ENCODE measurements around the gene CCDC9B. TPM values are rescaled to one million over a fixed set of nuclear protein-coding genes. Genes with fewer than 3 reads are reported as not detected.

CCDC9B gene
- polyA plus RNA-seq, 1 of the 3 experiments (the other 2 are of a cell fraction) = 13.7 TPM

DNA sequence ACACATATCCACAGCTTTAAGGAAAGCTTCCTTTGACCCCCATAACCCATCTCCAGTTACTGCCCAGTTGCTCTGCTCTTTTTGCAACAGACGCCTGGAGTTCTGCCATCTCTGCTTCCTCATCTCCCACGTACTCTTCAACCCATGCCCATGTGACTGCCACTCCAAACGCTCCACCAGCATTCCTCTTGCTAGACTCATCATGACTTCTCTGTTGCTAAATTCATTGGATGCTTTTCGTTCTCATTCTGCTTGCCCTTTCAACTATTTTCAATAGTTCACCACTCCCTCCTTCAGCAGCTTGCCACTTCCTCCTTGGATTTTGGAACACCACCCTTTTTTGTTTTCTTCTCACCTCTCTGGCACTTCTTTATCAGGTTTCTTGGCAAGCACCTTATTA, 39.1 kb upstream of the CCDC9B start (continued):
- TF ChIP-seq JUND (IDR thresholded peaks at IDR 0.05) = peak; percentile 51
- TF ChIP-seq RXRA (IDR thresholded peaks at IDR 0.05; ENCODE audit: borderline replicate concordance, low read depth) = no peak
- TF ChIP-seq FOXJ3 (CRISPR knock-in tag; IDR thresholded peaks at IDR 0.05) = no peak
- TF ChIP-seq TCF12 (IDR thresholded peaks at IDR 0.05) = peak; percentile 36; the same call in 1 of the 2 replicates
- TF ChIP-seq CHD2 (IDR thresholded peaks at IDR 0.05; ENCODE audit: low read length, partially characterized antibody) = no peak
- 0 out of 4 replicates have a peak, but pooled peaks of 1 of the 2 experiments have one; percentile 28 for TF ChIP-seq EP300 (IDR thresholded peaks at IDR 0.05; ENCODE audit: borderline replicate concordance in 1 of 2, low read depth in 1 of 2, low read length in 1 of 2)
- TF ChIP-seq, protein P1, sequence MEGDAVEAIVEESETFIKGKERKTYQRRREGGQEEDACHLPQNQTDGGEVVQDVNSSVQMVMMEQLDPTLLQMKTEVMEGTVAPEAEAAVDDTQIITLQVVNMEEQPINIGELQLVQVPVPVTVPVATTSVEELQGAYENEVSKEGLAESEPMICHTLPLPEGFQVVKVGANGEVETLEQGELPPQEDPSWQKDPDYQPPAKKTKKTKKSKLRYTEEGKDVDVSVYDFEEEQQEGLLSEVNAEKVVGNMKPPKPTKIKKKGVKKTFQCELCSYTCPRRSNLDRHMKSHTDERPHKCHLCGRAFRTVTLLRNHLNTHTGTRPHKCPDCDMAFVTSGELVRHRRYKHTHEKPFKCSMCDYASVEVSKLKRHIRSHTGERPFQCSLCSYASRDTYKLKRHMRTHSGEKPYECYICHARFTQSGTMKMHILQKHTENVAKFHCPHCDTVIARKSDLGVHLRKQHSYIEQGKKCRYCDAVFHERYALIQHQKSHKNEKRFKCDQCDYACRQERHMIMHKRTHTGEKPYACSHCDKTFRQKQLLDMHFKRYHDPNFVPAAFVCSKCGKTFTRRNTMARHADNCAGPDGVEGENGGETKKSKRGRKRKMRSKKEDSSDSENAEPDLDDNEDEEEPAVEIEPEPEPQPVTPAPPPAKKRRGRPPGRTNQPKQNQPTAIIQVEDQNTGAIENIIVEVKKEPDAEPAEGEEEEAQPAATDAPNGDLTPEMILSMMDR (IDR thresholded peaks at IDR 0.05) = no peak
- TF ChIP-seq TEAD4 (IDR thresholded peaks at IDR 0.05; ENCODE audit: borderline replicate concordance, insufficient read depth) = peak; percentile 51; the same call in 1 of the 2 replicates

DNA sequence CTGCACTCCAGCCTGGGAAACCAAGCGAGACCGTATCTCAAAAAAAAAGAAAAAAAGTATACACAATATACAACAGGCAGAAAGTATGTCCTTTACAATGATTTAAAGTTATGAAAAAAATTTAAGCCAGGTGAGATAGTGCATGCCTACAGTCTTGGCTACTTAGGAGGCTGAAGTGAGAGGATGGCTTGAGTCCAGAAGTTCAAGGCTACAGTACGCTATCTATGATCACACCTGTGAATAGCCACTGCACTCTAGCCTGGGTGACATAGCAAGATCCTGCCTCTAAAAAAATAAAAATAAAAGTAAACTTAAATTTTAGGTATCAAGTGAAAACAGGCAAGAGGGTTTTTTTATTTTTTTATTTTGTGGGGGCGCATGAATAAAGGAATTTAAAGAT, 38.6 kb upstream of the CCDC9B start:
- Histone ChIP-seq H3K4me2 (peak overlapping the region; percentile 46; the same call in 1 of the 2 replicates), H3F3A (replicated peaks; ENCODE audit: insufficient read depth) (peaks cover 8% of the 10 kb centered on the region), H4K20me1 (ENCODE audit: insufficient read depth) (no peaks in the 10 kb centered on the region), H2AFZ (ENCODE audit: low read depth) (peak overlapping the region; percentile 39; the same call in 1 of the 2 replicates), H3K9me3 (no peaks in the 10 kb centered on the region), H3K79me2 (ENCODE audit: insufficient read depth) (peaks cover 16% of the 10 kb centered on the region), H3K36me3 (replicated peaks in 1 of 2; ENCODE audit: control insufficient read depth in 1 of 2, insufficient read depth in 2 of 2, low read length in 1 of 2) (no peaks in the 10 kb centered on the region), H3K27me3 (ENCODE audit: insufficient read depth) (no peaks in the 10 kb centered on the region), H3K9ac (no peak overlapping the region), H3K9me2 (no peaks in the 10 kb centered on the region), H3K4me1 (ENCODE audit: control insufficient read depth in 1 of 2, insufficient read depth in 2 of 2, low read depth in 1 of 2, low read length in 1 of 2) (peaks cover 6 to 13% of the 10 kb centered on the region in 2 experiments; a peak in 3 of 4 replicates), H3K27ac (ENCODE audit: low read depth in 2 of 2, low read length in 1 of 2) (peak overlapping the region in 1 of 2 experiments; percentile 60; a peak in 2 of 4 replicates), H3K4me3 (ENCODE audit: low read depth in 2 of 2, low read length in 1 of 2) (no peak overlapping the region)
- 92% methylated on average over 4 of the region's 4 CpGs for WGBS (ENCODE audit: low lambda C conversion rate)
- ChIA-PET CTCF (interaction anchor here (0.8 to 1.0 kb wide), 2 partner anchors 11 to 34 kb away, joined by 3 read pairs; no protein-coding TSS in a partner anchor), POLR2A (no interaction called here)
- TF ChIP-seq, protein P2, sequence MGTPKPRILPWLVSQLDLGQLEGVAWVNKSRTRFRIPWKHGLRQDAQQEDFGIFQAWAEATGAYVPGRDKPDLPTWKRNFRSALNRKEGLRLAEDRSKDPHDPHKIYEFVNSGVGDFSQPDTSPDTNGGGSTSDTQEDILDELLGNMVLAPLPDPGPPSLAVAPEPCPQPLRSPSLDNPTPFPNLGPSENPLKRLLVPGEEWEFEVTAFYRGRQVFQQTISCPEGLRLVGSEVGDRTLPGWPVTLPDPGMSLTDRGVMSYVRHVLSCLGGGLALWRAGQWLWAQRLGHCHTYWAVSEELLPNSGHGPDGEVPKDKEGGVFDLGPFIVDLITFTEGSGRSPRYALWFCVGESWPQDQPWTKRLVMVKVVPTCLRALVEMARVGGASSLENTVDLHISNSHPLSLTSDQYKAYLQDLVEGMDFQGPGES (IDR thresholded peaks at IDR 0.05; ENCODE audit: low read depth, low read length) = no peak
- TF ChIP-seq POLR2AphosphoS5 (IDR thresholded peaks at IDR 0.05; ENCODE audit: low read depth, low read length) (no peak), MXI1 (IDR thresholded peaks at IDR 0.05; ENCODE audit: low read depth, low read length) (no peak), TCF12 (IDR thresholded peaks at IDR 0.05) (no peak), EP300 (IDR thresholded peaks at IDR 0.05; ENCODE audit: borderline replicate concordance in 1 of 2, low read depth in 1 of 2, low read length in 1 of 2) (no peak), FOSL2 (IDR thresholded peaks at IDR 0.05; ENCODE audit: borderline replicate concordance, low read depth) (no peak), TAF1 (IDR thresholded peaks at IDR 0.05; ENCODE audit: borderline replicate concordance, low read depth, low read length) (no peak), EZH2phosphoT487 (IDR thresholded peaks at IDR 0.05; ENCODE audit: borderline replicate concordance, low read depth) (no peak), RFX5 (IDR thresholded peaks at IDR 0.05; ENCODE audit: low read length) (no peak), RXRA (IDR thresholded peaks at IDR 0.05; ENCODE audit: borderline replicate concordance, low read depth) (no peak), GABPA (IDR thresholded peaks at IDR 0.05; ENCODE audit: low read depth) (no peak), CHD2 (IDR thresholded peaks at IDR 0.05; ENCODE audit: low read length, partially characterized antibody) (no peak), RCOR1 (IDR thresholded peaks at IDR 0.05; ENCODE audit: low read length) (no peak), TEAD4 (IDR thresholded peaks at IDR 0.05; ENCODE audit: borderline replicate concordance, insufficient read depth) (no peak), NFIC (IDR thresholded peaks at IDR 0.05; ENCODE audit: borderline replicate concordance) (no peak)
- TF ChIP-seq, protein P3, sequence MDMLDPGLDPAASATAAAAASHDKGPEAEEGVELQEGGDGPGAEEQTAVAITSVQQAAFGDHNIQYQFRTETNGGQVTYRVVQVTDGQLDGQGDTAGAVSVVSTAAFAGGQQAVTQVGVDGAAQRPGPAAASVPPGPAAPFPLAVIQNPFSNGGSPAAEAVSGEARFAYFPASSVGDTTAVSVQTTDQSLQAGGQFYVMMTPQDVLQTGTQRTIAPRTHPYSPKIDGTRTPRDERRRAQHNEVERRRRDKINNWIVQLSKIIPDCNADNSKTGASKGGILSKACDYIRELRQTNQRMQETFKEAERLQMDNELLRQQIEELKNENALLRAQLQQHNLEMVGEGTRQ (IDR thresholded peaks at IDR 0.05; ENCODE audit: borderline replicate concordance, low read depth, low read length) = no peak
- TF ChIP-seq, protein P4, sequence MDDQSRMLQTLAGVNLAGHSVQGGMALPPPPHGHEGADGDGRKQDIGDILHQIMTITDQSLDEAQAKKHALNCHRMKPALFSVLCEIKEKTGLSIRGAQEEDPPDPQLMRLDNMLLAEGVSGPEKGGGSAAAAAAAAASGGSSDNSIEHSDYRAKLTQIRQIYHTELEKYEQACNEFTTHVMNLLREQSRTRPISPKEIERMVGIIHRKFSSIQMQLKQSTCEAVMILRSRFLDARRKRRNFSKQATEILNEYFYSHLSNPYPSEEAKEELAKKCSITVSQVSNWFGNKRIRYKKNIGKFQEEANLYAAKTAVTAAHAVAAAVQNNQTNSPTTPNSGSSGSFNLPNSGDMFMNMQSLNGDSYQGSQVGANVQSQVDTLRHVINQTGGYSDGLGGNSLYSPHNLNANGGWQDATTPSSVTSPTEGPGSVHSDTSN (IDR thresholded peaks at IDR 0.05) = no peak
- TF ChIP-seq, protein P5, sequence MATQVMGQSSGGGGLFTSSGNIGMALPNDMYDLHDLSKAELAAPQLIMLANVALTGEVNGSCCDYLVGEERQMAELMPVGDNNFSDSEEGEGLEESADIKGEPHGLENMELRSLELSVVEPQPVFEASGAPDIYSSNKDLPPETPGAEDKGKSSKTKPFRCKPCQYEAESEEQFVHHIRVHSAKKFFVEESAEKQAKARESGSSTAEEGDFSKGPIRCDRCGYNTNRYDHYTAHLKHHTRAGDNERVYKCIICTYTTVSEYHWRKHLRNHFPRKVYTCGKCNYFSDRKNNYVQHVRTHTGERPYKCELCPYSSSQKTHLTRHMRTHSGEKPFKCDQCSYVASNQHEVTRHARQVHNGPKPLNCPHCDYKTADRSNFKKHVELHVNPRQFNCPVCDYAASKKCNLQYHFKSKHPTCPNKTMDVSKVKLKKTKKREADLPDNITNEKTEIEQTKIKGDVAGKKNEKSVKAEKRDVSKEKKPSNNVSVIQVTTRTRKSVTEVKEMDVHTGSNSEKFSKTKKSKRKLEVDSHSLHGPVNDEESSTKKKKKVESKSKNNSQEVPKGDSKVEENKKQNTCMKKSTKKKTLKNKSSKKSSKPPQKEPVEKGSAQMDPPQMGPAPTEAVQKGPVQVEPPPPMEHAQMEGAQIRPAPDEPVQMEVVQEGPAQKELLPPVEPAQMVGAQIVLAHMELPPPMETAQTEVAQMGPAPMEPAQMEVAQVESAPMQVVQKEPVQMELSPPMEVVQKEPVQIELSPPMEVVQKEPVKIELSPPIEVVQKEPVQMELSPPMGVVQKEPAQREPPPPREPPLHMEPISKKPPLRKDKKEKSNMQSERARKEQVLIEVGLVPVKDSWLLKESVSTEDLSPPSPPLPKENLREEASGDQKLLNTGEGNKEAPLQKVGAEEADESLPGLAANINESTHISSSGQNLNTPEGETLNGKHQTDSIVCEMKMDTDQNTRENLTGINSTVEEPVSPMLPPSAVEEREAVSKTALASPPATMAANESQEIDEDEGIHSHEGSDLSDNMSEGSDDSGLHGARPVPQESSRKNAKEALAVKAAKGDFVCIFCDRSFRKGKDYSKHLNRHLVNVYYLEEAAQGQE (IDR thresholded peaks at IDR 0.05; ENCODE audit: low read depth, low read length) = no peak
- TF ChIP-seq, protein P6, sequence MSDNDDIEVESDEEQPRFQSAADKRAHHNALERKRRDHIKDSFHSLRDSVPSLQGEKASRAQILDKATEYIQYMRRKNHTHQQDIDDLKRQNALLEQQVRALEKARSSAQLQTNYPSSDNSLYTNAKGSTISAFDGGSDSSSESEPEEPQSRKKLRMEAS (IDR thresholded peaks at IDR 0.05; ENCODE audit: low read depth) = no peak
- no peak for DNase-seq

All from SK-N-SH (cell line).